Measurements from ENCODE around the gene MTUS2. TPM values are rescaled to one million over a fixed set of nuclear protein-coding genes. Genes with fewer than 3 reads are reported as not detected.

Gene MTUS2
- total RNA-seq, 1 experiment from 2014 or later: not detected

GRCh38 chr13:29480893-29481525 lies 660.9 kb downstream of the MTUS2 start:
- Histone ChIP-seq H3K9ac (ENCODE audit: low read length) (no peak overlapping the region), H3K4me1 (ENCODE audit: insufficient read depth, low read length) (no peaks in the 10 kb centered on the region), H2AFZ (ENCODE audit: low read length) (no peak overlapping the region), H3K79me2 (ENCODE audit: low read length) (no peaks in the 10 kb centered on the region), H3K4me3 (ENCODE audit: low read length) (no peak overlapping the region), H3K27ac (ENCODE audit: low read length) (no peak overlapping the region), H3K4me2 (ENCODE audit: low read length) (no peak overlapping the region), H3K27me3 (ENCODE audit: low read length) (peaks cover 82% of the 10 kb centered on the region), H4K20me1 (ENCODE audit: low read length) (no peaks in the 10 kb centered on the region), H3K9me3 (ENCODE audit: low read length) (no peaks in the 10 kb centered on the region), H3K9me2 (replicated peaks; ENCODE audit: low read length) (no peaks in the 10 kb centered on the region), H3F3A (ENCODE audit: low read length, unreplicated experiment) (no peaks in the 10 kb centered on the region), H3K36me3 (ENCODE audit: low read depth, low read length) (no peaks in the 10 kb centered on the region)
- DNase-seq (no peak), ATAC-seq (no peak)
- ChIA-PET CTCF (no interaction called here), POLR2A (ENCODE audit: unreplicated experiment) (no interaction called here)
- intact Hi-C loops (cut with micrococcal nuclease): no loop called here
- BruUV-seq (replicated peaks): no TSS peak
- TF ChIP-seq EZH2phosphoT487 (IDR thresholded peaks at IDR 0.05; ENCODE audit: borderline replicate concordance, low read length) (no peak), CTCF (conservative IDR thresholded peaks at IDR 0.05; ENCODE audit: low read depth, low read length) (no peak), EZH2 (IDR thresholded peaks at IDR 0.05; ENCODE audit: low read length, unreplicated experiment) (no peak)

GRCh38 chr13:29481603-29482002 lies 661.5 kb downstream of the MTUS2 start:
- H3K4me3 ChIP-seq (ENCODE audit: low read length): no peak overlapping the region
- ChIA-PET CTCF (no interaction called here), POLR2A (ENCODE audit: unreplicated experiment) (no interaction called here)
- no peak for DNase-seq
- intact Hi-C loops (cut with micrococcal nuclease): no loop called here
- no peaks in the 10 kb centered on the region for H3K36me3 ChIP-seq (ENCODE audit: low read depth, low read length)
- H3K27ac ChIP-seq (ENCODE audit: low read length): no peak overlapping the region
- ATAC-seq: no peak
- H3K9me2 ChIP-seq (replicated peaks; ENCODE audit: low read length): no peaks in the 10 kb centered on the region
- H3K9ac ChIP-seq (ENCODE audit: low read length): no peak overlapping the region
- H3K27me3 ChIP-seq (ENCODE audit: low read length): peaks cover 82% of the 10 kb centered on the region
- no peak overlapping the region for H2AFZ ChIP-seq (ENCODE audit: low read length)
- H4K20me1 ChIP-seq (ENCODE audit: low read length): no peaks in the 10 kb centered on the region
- TF ChIP-seq EZH2 (IDR thresholded peaks at IDR 0.05; ENCODE audit: low read length, unreplicated experiment) (no peak), EZH2phosphoT487 (IDR thresholded peaks at IDR 0.05; ENCODE audit: borderline replicate concordance, low read length) (no peak), CTCF (conservative IDR thresholded peaks at IDR 0.05; ENCODE audit: low read depth, low read length) (no peak)
- no peaks in the 10 kb centered on the region for H3K4me1 ChIP-seq (ENCODE audit: insufficient read depth, low read length)
- H3K4me2 ChIP-seq (ENCODE audit: low read length): no peak overlapping the region
- H3K9me3 ChIP-seq (ENCODE audit: low read length): no peaks in the 10 kb centered on the region
- H3F3A ChIP-seq (ENCODE audit: low read length, unreplicated experiment): no peaks in the 10 kb centered on the region
- H3K79me2 ChIP-seq (ENCODE audit: low read length): no peaks in the 10 kb centered on the region
- no TSS peak for BruUV-seq (replicated peaks)

GRCh38 chr13:29482504-29482903 lies 662.4 kb downstream of the MTUS2 start:
- no peak overlapping the region for H3K4me3 ChIP-seq (ENCODE audit: low read length)
- no peaks in the 10 kb centered on the region for H3K36me3 ChIP-seq (ENCODE audit: low read depth, low read length)
- BruUV-seq (replicated peaks): no TSS peak
- no peaks in the 10 kb centered on the region for H3K79me2 ChIP-seq (ENCODE audit: low read length)
- TF ChIP-seq EZH2phosphoT487 (IDR thresholded peaks at IDR 0.05; ENCODE audit: borderline replicate concordance, low read length) (no peak), CTCF (conservative IDR thresholded peaks at IDR 0.05; ENCODE audit: low read depth, low read length) (no peak), EZH2 (IDR thresholded peaks at IDR 0.05; ENCODE audit: low read length, unreplicated experiment) (no peak)
- intact Hi-C loops (cut with micrococcal nuclease): no loop called here
- H3K9me3 ChIP-seq (ENCODE audit: low read length): no peaks in the 10 kb centered on the region
- no peak overlapping the region for H3K9ac ChIP-seq (ENCODE audit: low read length)
- no peak overlapping the region for H3K27ac ChIP-seq (ENCODE audit: low read length)
- no peaks in the 10 kb centered on the region for H3K9me2 ChIP-seq (replicated peaks; ENCODE audit: low read length)
- no peaks in the 10 kb centered on the region for H3K4me1 ChIP-seq (ENCODE audit: insufficient read depth, low read length)
- H3K4me2 ChIP-seq (ENCODE audit: low read length): no peak overlapping the region
- no peak overlapping the region for H2AFZ ChIP-seq (ENCODE audit: low read length)
- DNase-seq (no peak), ATAC-seq (no peak)
- ChIA-PET POLR2A (ENCODE audit: unreplicated experiment) (no interaction called here), CTCF (no interaction called here)
- no peaks in the 10 kb centered on the region for H3F3A ChIP-seq (ENCODE audit: low read length, unreplicated experiment)
- H4K20me1 ChIP-seq (ENCODE audit: low read length): no peaks in the 10 kb centered on the region
- peaks cover 87% of the 10 kb centered on the region for H3K27me3 ChIP-seq (ENCODE audit: low read length)
